ENCODE measurements around the gene LYST. TPM values are rescaled to one million over a fixed set of nuclear protein-coding genes. Genes with fewer than 3 reads are reported as not detected.

The LYST gene
- total and polyA plus RNA-seq, 12 donors, result 6.7 to 48.0 (median 19.0) TPM

- 89 to 99% (median 97%) methylated on average over 6 of the region's 6 CpGs for WGBS, 4 donors
- intact Hi-C loops (cut with DNase I), result no loop called here
- Histone ChIP-seq H3K36me3 (replicated peaks in 1 of 2) (no peaks in the 10 kb centered on the region), H3K4me1 (replicated peaks in 1 of 2) (peaks cover 0 to 10% of the 10 kb centered on the region in 2 donors), H3K9me3 (replicated peaks in 1 of 3) (no peaks in the 10 kb centered on the region), H3K27ac (no peak overlapping the region), H3K4me3 (no peak overlapping the region), H3K27me3 (no peaks in the 10 kb centered on the region)
- TF ChIP-seq CTCF (IDR thresholded peaks at IDR 0.05), result no peak
- no peak for TF ChIP-seq POLR2A (IDR thresholded peaks at IDR 0.05)
- DNase-seq, result no peak
Observed at GRCh38 chr1:235808223-235808622, 58.5 kb downstream of the LYST start.

DNA sequence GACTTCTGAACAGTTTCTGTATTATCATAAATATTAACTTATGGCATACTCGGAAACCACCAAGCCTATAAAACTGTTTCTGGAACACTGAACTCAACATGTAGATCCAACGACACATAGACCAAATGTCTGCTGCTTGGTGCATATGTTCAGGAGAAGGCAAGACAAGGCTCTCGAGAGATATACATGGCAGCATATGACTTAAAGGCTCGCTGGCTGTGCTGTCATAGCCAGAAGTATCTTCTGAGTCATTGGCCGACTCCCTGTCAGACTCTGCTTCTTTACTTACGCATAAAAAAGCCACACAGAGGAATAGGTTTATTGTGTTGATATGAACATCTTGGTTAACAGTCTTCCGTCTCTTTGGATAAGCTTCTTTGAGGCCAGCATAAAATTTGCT lies 60.6 kb downstream of the LYST start:
- no peak overlapping the region for H3K27ac ChIP-seq
- H3K27me3 ChIP-seq, result no peaks in the 10 kb centered on the region
- H3K4me1 ChIP-seq (replicated peaks in 1 of 2), result peaks cover 0 to 22% of the 10 kb centered on the region in 2 donors
- H3K4me3 ChIP-seq, result no peak overlapping the region
- intact Hi-C loops (cut with DNase I), result no loop called here
- no peaks in the 10 kb centered on the region for H3K36me3 ChIP-seq (replicated peaks in 1 of 2)
- WGBS, 4 donors, result 97 to 98% (median 97%) methylated on average over 7 of the region's 7 CpGs
- TF ChIP-seq POLR2A (IDR thresholded peaks at IDR 0.05) (no peak), CTCF (IDR thresholded peaks at IDR 0.05) (no peak)
- DNase-seq, result no peak
- H3K9me3 ChIP-seq (replicated peaks in 1 of 3), result no peaks in the 10 kb centered on the region

DNA sequence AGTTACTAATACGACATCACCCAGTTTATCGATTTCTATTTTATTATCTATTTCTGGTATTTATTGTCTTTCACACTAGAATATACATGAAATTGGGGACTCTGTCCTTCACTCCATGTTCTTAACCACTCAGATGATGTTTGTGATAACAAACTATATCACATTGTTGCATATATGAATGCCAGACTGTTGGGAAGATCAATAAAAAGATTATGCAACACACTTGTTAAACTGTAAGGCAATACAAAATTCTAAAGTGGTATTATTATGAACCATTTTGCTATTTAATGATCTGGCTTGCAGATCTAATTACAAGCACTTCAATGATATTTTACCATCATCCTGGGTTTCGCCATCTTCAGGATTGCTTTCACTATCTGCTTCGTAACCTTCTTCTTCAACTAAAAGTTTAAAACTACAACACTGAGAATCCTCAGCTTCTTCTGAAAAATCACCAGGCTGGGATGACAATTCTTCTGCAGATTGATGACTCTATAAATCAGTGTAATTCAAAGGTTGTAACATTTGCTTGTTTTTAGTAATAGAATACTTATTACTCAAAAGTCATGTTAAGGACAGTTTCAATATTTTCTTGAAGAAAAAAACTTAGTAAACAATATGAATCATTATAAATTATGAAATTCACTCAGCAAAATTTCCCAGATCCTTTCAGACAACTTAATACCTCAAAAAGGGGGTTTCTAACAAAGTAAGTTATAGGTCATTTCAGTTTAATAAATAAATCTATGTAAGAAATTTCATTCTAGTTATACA lies 63.9 kb downstream of the LYST start:
- no peaks in the 10 kb centered on the region for H3K36me3 ChIP-seq (replicated peaks in 1 of 2)
- TF ChIP-seq CTCF (IDR thresholded peaks at IDR 0.05) (no peak), POLR2A (IDR thresholded peaks at IDR 0.05) (no peak)
- no peak for DNase-seq
- H3K27ac ChIP-seq, result peak overlapping the region in 1 of 5 donors; percentile 42
- H3K9me3 ChIP-seq (replicated peaks in 1 of 3), result no peaks in the 10 kb centered on the region
- no peaks in the 10 kb centered on the region for H3K27me3 ChIP-seq
- H3K4me3 ChIP-seq, result no peak overlapping the region
- intact Hi-C loops (cut with DNase I), result no loop called here
- peaks cover 0 to 13% of the 10 kb centered on the region in 2 donors for H3K4me1 ChIP-seq (replicated peaks in 1 of 2)
- 83 to 87% (median 85%) methylated on average over 4 of the region's 4 CpGs for WGBS, 4 donors

GRCh38 chr1:235799264-235799663 lies 67.4 kb downstream of the LYST start:
- H3K36me3 ChIP-seq (replicated peaks in 1 of 2), result no peaks in the 10 kb centered on the region
- no peak overlapping the region for H3K4me3 ChIP-seq
- no peak for TF ChIP-seq POLR2A (IDR thresholded peaks at IDR 0.05)
- TF ChIP-seq CTCF (IDR thresholded peaks at IDR 0.05), result no peak
- DNase-seq, result no peak
- no peak overlapping the region for H3K27ac ChIP-seq
- no peaks in the 10 kb centered on the region for H3K27me3 ChIP-seq
- 88 to 94% (median 89%) methylated on average over 2 of the region's 2 CpGs for WGBS, 4 donors
- H3K4me1 ChIP-seq (replicated peaks in 1 of 2), result peaks cover 0 to 13% of the 10 kb centered on the region in 2 donors
- intact Hi-C loops (cut with DNase I), result no loop called here
- H3K9me3 ChIP-seq (replicated peaks in 1 of 3), result peaks cover 0 to 4% (median 0%) of the 10 kb centered on the region in 3 donors
